Measurements from ENCODE around the gene GTPBP8. TPM values are rescaled to one million over a fixed set of nuclear protein-coding genes. Genes with fewer than 3 reads are reported as not detected.

GTPBP8 gene
- total RNA-seq, 4 donors from 2014 or later = 21.6 to 30.8 (median 24.8) TPM

DNA sequence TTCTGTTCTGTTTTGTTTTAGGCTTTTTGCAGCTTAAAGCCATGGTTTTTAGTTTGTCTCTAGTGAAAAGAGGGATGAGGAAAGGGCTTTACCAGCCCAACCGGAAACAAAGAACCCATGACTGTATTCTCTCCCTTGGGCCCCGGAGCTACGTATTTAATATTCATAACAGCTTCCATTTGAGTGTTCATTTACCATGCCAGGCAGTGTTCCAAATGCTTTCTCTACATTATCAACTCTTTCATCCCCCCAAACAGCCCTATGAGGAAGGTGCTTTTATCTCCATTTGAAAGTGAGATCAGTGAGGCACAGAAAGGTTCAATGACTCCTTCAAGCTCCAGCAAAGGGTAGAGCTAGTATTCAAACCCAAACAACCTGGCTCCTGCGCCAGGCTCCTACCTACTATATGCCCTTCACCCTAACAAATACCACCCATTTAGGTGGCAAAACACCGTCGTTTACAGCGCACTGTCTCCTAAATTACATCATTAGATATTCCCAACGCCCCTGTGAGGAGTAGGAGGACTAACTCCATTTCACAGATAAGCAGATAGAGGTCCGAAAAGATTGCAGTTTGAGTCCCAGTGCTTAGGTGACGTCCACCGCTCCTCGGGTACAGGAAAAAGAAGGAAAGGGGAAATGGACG, 27.9 kb downstream of the GTPBP8 start:
- WGBS = under 1% methylated on average over 13 of the region's 13 CpGs
- Histone ChIP-seq H3K27me3 (no peaks in the 10 kb centered on the region), H3K27ac (replicated peaks in 1 of 4) (peak overlapping the region; percentile 93 to 97 (median 95)), H3K36me3 (peaks cover 0 to 37% (median 8%) of the 10 kb centered on the region in 4 donors), H3K9me3 (no peaks in the 10 kb centered on the region), H3K4me1 (peaks cover 21 to 47% (median 36%) of the 10 kb centered on the region in 4 donors), H3K4me3 (peak overlapping the region; percentile 81 to 92 (median 85))
- TF ChIP-seq, protein P1, sequence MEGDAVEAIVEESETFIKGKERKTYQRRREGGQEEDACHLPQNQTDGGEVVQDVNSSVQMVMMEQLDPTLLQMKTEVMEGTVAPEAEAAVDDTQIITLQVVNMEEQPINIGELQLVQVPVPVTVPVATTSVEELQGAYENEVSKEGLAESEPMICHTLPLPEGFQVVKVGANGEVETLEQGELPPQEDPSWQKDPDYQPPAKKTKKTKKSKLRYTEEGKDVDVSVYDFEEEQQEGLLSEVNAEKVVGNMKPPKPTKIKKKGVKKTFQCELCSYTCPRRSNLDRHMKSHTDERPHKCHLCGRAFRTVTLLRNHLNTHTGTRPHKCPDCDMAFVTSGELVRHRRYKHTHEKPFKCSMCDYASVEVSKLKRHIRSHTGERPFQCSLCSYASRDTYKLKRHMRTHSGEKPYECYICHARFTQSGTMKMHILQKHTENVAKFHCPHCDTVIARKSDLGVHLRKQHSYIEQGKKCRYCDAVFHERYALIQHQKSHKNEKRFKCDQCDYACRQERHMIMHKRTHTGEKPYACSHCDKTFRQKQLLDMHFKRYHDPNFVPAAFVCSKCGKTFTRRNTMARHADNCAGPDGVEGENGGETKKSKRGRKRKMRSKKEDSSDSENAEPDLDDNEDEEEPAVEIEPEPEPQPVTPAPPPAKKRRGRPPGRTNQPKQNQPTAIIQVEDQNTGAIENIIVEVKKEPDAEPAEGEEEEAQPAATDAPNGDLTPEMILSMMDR (IDR thresholded peaks at IDR 0.05) = no peak
- no peak for TF ChIP-seq EP300 (IDR thresholded peaks at IDR 0.05)
- no peak for TF ChIP-seq POLR2AphosphoS5 (IDR thresholded peaks at IDR 0.05)
- TF ChIP-seq POLR2A (IDR thresholded peaks at IDR 0.05; ENCODE audit: low read depth) = no peak
- no peak for DNase-seq (ENCODE audit: extremely low spot score)
- intact Hi-C loops (cut with DNase I) = no loop called here

DNA sequence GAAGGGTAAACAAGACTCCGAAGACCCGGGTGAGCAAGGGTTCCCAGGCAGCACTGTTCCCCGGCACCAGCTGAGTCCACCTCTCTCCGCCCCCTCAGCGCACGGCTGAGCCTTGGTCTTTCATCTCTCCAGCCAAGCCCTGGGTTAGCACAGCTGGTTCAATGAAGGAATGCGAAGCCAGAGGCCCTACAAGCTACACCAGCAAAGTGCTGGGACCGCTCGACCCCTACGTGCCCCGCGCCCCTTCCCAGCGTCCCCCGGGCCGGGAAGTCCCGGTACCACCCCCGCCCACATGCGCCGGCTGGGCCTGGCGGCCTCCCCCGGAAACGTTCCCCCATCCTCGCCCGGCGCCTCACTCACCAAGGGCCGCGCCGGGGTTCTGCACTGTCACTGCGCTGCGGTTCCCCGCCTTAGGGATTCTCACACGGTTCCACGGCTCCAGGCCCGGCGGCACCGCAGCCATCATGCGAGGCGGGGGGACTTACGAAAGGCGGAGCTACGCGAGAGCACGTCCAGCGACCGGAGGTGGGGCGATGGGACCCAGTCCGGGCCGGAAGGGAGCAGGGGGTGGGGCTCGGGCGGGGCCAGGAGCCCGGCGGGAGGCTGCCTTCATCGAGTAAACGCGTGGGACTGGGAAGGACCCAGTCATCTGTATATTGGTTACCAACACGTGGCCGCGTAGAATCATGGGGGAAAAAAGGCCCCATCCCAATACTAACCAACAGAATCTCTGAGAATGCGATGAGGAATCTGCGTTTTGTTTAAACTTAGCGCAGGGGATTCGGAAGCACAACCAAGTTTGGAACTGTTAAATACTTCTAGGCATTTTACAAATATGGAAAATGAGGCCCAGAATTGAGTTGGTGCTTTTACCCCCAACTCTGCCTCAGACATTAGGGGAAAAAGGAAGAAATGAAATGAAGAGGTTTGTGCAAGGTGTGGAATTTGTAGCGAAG, 28.7 kb downstream of the GTPBP8 start:
- DNase-seq (ENCODE audit: extremely low spot score) = peak; percentile 98
- Histone ChIP-seq H3K4me3 (peak overlapping the region; percentile 81 to 92 (median 85)), H3K4me1 (peaks cover 21 to 45% (median 33%) of the 10 kb centered on the region in 4 donors), H3K27ac (replicated peaks in 1 of 4) (peak overlapping the region; percentile 93 to 97 (median 95)), H3K9me3 (no peaks in the 10 kb centered on the region), H3K36me3 (peaks cover 0 to 29% (median 5%) of the 10 kb centered on the region in 4 donors), H3K27me3 (no peaks in the 10 kb centered on the region)
- TF ChIP-seq POLR2A (IDR thresholded peaks at IDR 0.05; ENCODE audit: low read depth) = peak; percentile 25
- no peak for TF ChIP-seq EP300 (IDR thresholded peaks at IDR 0.05)
- TF ChIP-seq POLR2AphosphoS5 (IDR thresholded peaks at IDR 0.05) = peak; percentile 70 to 92
- TF ChIP-seq, protein P1 (IDR thresholded peaks at IDR 0.05) = no peak
- WGBS = 10% methylated on average over 15 of the region's 63 CpGs
- intact Hi-C loops (cut with DNase I) = no loop called here

DNA sequence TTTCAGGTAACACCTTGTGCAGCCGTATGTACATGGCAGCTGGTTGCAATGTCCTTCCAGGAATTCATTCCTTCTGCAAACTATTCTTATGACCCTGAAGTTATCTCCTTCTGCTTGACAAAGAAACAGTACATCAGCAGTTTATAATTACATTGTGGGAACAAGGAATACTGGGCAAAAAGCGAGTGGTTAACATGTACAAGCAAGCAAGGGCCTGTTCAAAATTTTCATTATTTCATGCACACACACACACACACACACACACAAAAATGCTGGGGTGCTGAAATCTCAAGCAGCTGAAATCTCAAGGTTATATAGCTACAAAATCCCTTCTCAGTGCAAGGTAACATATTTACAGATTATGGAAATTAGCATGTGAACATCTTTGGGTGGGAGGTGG, 30.7 kb downstream of the GTPBP8 start:
- no peaks in the 10 kb centered on the region for H3K27me3 ChIP-seq
- no peak overlapping the region for H3K27ac ChIP-seq (replicated peaks in 1 of 4)
- no peak overlapping the region for H3K4me3 ChIP-seq
- TF ChIP-seq EP300 (IDR thresholded peaks at IDR 0.05) (no peak), POLR2A (IDR thresholded peaks at IDR 0.05; ENCODE audit: low read depth) (no peak)
- DNase-seq (ENCODE audit: extremely low spot score) = no peak
- H3K9me3 ChIP-seq = no peaks in the 10 kb centered on the region
- H3K4me1 ChIP-seq = peaks cover 21 to 36% (median 29%) of the 10 kb centered on the region in 4 donors
- intact Hi-C loops (cut with DNase I) = no loop called here
- 91% methylated on average over 2 of the region's 2 CpGs for WGBS
- H3K36me3 ChIP-seq = peaks cover 0 to 10% (median 3%) of the 10 kb centered on the region in 4 donors

DNA sequence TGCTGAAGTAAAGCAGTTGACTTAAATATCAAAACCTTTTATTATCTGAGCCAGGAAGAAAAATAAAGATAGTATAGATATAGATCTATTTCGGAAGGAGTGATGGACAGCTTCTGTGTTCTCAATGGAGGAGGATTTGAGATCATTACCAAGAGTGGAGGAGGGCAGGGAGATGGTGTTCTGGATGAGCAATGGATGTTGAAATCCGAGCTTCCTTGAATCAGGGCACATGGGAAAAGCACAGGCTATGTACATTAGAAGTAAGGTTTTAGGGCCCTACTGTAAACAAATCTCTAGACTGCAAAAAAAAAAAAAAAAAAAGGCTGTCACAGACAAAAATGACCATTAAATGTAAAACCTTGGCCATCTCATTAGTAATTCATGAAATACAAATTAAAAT, 43.2 kb downstream of the GTPBP8 start:
- no peak overlapping the region for H3K27ac ChIP-seq (replicated peaks in 1 of 4)
- H3K4me3 ChIP-seq = no peak overlapping the region
- TF ChIP-seq EP300 (IDR thresholded peaks at IDR 0.05) (no peak), POLR2AphosphoS5 (IDR thresholded peaks at IDR 0.05) (no peak), POLR2A (IDR thresholded peaks at IDR 0.05; ENCODE audit: low read depth) (no peak)
- TF ChIP-seq, protein P1 (IDR thresholded peaks at IDR 0.05) = no peak
- no peak for DNase-seq (ENCODE audit: extremely low spot score)
- no peaks in the 10 kb centered on the region for H3K9me3 ChIP-seq
- no peaks in the 10 kb centered on the region for H3K36me3 ChIP-seq
- H3K27me3 ChIP-seq = no peaks in the 10 kb centered on the region
- intact Hi-C loops (cut with DNase I) = no loop called here
- WGBS = 78% methylated on average over 2 of the region's 2 CpGs
- H3K4me1 ChIP-seq = no peaks in the 10 kb centered on the region
